PFSK-1 (cell line): ENCODE data around the gene CTNNBL1.

Experiments used
- FOXP2 ChIP-seq: optimal IDR thresholded peaks from 2 replicates; pipeline ENCODE3; 2011; ENCODE audit warnings: borderline replicate concordance, control low read depth, inconsistent platforms; ENCODE audit not compliant: insufficient read depth; ENCODE audit errors: extremely low read length, extremely low read depth
- POLR2AphosphoS5 ChIP-seq: IDR thresholded peaks from 2 replicates; pipeline ENCODE4 v1.6.1; 2012; ENCODE audit warnings: low read depth, mild to moderate bottlenecking, control low read depth, low read length, moderate library complexity
- REST ChIP-seq, 2 experiments: IDR thresholded peaks; 2 replicates each; pipeline versions ENCODE4 v1.6.1 to v1.8.0; 2011 to 2012; ENCODE audit warnings: low read depth in 2 of 2, low read length in 2 of 2, control low read depth in 1 of 2, inconsistent platforms in 1 of 2, mild to moderate bottlenecking in 1 of 2, moderate library complexity in 1 of 2; ENCODE audit not compliant: insufficient read depth in 1 of 2
- SIN3A ChIP-seq: IDR thresholded peaks from 2 replicates; pipeline ENCODE4 v1.6.1; 2012; ENCODE audit warnings: mild to moderate bottlenecking, low read length, moderate library complexity, borderline replicate concordance; ENCODE audit not compliant: insufficient read depth
- TAF1 ChIP-seq: IDR thresholded peaks from 2 replicates; pipeline ENCODE4 v1.6.1; 2012; ENCODE audit warnings: low read length, control low read depth, borderline replicate concordance; ENCODE audit not compliant: insufficient read depth

Gene CTNNBL1

GRCh38 chr20:37915800-37916570 is 222.2 kb downstream of the CTNNBL1 start:
- TF ChIP-seq REST (IDR thresholded peaks at IDR 0.05; ENCODE audit: insufficient read depth in 1 of 2, low read depth in 2 of 2, low read length in 2 of 2) (no peak), SIN3A (no peak), FOXP2 (no peak), TAF1 (no peak), POLR2AphosphoS5 (no peak)

- TF ChIP-seq POLR2AphosphoS5, result no peak
- TF ChIP-seq TAF1, result no peak
- TF ChIP-seq SIN3A, result no peak
Observed at GRCh38 chr20:37917461-37917860, 223.6 kb downstream of the CTNNBL1 start.

GRCh38 chr20:37918035-37918434 is 224.2 kb downstream of the CTNNBL1 start:
- no peak for TF ChIP-seq SIN3A
- TF ChIP-seq REST (IDR thresholded peaks at IDR 0.05; ENCODE audit: insufficient read depth in 1 of 2, low read depth in 2 of 2, low read length in 2 of 2), result no peak
- TF ChIP-seq FOXP2, result no peak
- no peak for TF ChIP-seq TAF1
- no peak for TF ChIP-seq POLR2AphosphoS5

GRCh38 chr20:37919389-37920040 is 225.7 kb downstream of the CTNNBL1 start:
- TF ChIP-seq REST (IDR thresholded peaks at IDR 0.05; ENCODE audit: insufficient read depth in 1 of 2, low read depth in 2 of 2, low read length in 2 of 2), result no peak
- no peak for TF ChIP-seq TAF1
- no peak for TF ChIP-seq SIN3A
- TF ChIP-seq POLR2AphosphoS5, result no peak
- no peak for TF ChIP-seq FOXP2

GRCh38 chr20:37920270-37920669 is 226.4 kb downstream of the CTNNBL1 start:
- TF ChIP-seq FOXP2, result no peak
- TF ChIP-seq TAF1, result no peak
- no peak for TF ChIP-seq POLR2AphosphoS5
- TF ChIP-seq REST (IDR thresholded peaks at IDR 0.05; ENCODE audit: insufficient read depth in 1 of 2, low read depth in 2 of 2, low read length in 2 of 2), result no peak
- no peak for TF ChIP-seq SIN3A
